Retinal pigment epithelial cell (primary cell): ENCODE results near the gene BRPF1.

Experiments used
- DNase-seq: peaks from one replicate; pipeline ENCODE4 v3.0.0-alpha.2; 2010; ENCODE audit warnings: low read depth
- H3K4me3 ChIP-seq: 2 replicates; pipeline ENCODE4 v1.5.1; 2011; ENCODE audit warnings: mild to moderate bottlenecking, low read length, control low read depth, moderate library complexity
- TF ChIP-seq, protein P1 (sequence below): conservative IDR thresholded peaks from 2 replicates; pipeline ENCODE4 v1.5.1; 2011; ENCODE audit warnings: low read depth, low read length, control low read depth, inconsistent platforms

The BRPF1 gene

GRCh38 chr3:9695345-9695744, 36.2 kb upstream of the BRPF1 start:
- TF ChIP-seq, protein P1, sequence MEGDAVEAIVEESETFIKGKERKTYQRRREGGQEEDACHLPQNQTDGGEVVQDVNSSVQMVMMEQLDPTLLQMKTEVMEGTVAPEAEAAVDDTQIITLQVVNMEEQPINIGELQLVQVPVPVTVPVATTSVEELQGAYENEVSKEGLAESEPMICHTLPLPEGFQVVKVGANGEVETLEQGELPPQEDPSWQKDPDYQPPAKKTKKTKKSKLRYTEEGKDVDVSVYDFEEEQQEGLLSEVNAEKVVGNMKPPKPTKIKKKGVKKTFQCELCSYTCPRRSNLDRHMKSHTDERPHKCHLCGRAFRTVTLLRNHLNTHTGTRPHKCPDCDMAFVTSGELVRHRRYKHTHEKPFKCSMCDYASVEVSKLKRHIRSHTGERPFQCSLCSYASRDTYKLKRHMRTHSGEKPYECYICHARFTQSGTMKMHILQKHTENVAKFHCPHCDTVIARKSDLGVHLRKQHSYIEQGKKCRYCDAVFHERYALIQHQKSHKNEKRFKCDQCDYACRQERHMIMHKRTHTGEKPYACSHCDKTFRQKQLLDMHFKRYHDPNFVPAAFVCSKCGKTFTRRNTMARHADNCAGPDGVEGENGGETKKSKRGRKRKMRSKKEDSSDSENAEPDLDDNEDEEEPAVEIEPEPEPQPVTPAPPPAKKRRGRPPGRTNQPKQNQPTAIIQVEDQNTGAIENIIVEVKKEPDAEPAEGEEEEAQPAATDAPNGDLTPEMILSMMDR = no peak

DNA sequence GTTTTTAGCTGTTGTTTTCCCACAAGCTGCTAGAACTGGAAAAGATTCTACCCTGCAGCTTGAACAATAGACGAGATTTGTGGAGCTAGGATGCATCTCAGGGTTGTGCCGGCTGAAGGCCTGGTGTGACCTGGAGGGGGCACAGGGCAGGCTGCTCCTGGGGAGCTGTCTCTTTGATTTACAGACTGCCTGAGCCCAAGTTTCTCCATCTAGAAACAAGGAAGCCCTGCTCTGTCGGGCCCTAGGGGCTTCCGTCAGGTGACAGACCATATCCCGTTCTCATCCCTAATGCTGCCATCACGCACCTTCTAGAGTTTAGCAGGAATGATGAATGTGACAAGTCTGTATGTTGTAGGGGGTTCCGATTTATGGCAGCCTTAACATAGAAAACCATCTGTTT, 35.8 kb upstream of the BRPF1 start:
- no peak overlapping the region for H3K4me3 ChIP-seq
- TF ChIP-seq, protein P1 = no peak
- DNase-seq = no peak

More at GRCh38 chr3:9695345-9695744, 36.2 kb upstream of the BRPF1 start:
- no peak overlapping the region for H3K4me3 ChIP-seq
- DNase-seq = no peak

- TF ChIP-seq, protein P1 = no peak
- H3K4me3 ChIP-seq = no peak overlapping the region
- DNase-seq = no peak
Measured at GRCh38 chr3:9696480-9697220, 34.9 kb upstream of the BRPF1 start.

DNA sequence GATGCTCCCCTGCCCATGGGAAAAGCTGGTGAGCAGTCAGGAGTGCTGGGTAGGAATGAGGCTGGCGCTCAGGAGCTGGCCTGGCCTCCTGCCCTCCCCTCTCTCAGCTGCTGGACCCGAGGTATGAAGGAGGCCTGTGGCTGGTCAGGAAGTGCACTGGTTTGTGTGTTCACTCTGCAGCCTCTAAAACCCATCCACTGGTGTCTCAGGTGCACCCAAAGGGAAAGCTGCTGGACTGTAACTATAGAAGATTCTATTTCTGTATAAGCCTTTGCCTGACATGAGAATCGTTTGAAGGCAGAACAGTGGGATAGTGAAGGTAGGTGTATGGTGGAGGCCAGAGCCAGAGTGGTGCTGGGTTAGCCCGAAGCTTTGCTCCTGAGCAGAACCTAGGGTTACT, 33.6 kb upstream of the BRPF1 start:
- DNase-seq = no peak
- TF ChIP-seq, protein P1 = no peak
- no peak overlapping the region for H3K4me3 ChIP-seq

- no peak overlapping the region for H3K4me3 ChIP-seq
- no peak for DNase-seq
- TF ChIP-seq, protein P1 = no peak
Measured at GRCh38 chr3:9698293-9698692, 33.2 kb upstream of the BRPF1 start.

DNA sequence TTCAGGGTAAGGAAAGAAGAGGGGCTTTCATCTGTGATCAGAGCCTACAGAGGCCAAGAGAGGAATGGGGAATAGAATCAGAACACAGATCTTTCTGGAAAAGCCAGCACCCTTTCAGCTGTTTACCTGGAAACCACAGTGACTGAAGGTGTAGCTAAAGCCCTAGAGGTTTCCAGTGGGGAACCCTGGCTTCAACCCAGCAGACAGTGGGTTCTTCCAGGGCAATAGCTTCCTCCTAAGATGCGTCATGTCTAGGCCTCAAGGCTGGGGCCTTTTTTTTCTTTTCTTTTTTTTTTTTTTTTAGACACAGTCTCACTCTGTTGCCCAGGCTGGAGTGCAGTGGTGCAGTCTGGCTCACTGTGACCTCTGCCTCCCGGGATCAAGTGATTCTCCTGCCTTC, 31.0 kb upstream of the BRPF1 start:
- no peak overlapping the region for H3K4me3 ChIP-seq
- TF ChIP-seq, protein P1 = no peak
- no peak for DNase-seq

GRCh38 chr3:9701006-9701405, 30.5 kb upstream of the BRPF1 start:
- no peak for DNase-seq
- H3K4me3 ChIP-seq = no peak overlapping the region
- TF ChIP-seq, protein P1 = no peak
